ENCODE data around the gene SLC41A3.
"Not testable (repeated sequence)": the region's sequence is repeated elsewhere in the genome, so short reads cannot be mapped to it uniquely, and the experiment has no call there.

SLC41A3 gene

GRCh38 chr3:126053513-126053912 is 30.4 kb downstream of the SLC41A3 start:
- DNase-seq (ENCODE audit: low spot score), result no peak

- no peak for DNase-seq (ENCODE audit: low spot score)
These were observed 31.5 kb downstream of the SLC41A3 start for GRCh38 chr3:126052196-126053058.

DNA sequence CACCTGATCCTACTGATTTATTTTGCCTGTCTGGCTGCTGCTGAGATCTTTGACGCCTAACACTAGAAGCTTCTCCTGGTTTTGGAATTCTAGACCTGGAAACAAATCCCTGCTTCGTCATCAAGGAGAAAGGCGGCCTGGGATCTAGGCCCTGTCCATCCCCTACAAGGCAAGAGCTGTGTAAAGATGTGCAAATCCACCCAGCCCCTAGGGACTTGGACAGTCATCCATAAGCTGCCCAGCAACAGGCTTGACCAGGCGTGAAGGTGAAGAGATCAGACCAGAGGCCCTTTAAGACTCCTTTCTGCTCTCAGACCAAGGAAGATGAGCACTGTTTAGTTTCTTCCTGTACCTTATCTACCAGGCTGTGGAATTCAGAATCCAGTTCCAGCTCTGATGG is 32.2 kb downstream of the SLC41A3 start:
- DNase-seq (ENCODE audit: low spot score), result no peak

- no peak for DNase-seq (ENCODE audit: low spot score)
These were observed 32.7 kb downstream of the SLC41A3 start for GRCh38 chr3:126051234-126051633.

DNA sequence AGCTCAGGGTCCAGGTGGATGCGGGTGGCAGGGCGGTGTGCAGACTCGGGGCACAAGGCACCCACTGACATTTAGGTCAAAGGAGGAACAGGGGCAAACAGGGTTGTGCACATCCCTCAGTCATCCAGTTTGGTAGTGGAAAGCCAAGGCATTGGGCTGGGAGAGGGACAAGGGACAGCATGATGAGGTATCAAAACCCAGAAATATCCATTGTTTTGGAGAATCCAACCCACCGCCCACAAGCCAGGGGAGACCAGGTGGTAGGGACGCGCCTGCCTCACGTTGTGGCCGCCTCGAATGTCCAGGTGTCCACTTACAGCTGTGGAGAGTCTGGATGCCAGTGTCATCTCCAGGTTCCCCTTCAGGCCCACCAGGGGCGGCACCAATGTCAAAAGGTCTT is 33.3 kb downstream of the SLC41A3 start:
- no peak for DNase-seq (ENCODE audit: low spot score)

GRCh38 chr3:126050050-126050392 is 33.9 kb downstream of the SLC41A3 start:
- no peak for DNase-seq (ENCODE audit: low spot score)

GRCh38 chr3:126049289-126050049 is 34.5 kb downstream of the SLC41A3 start:
- no peak for DNase-seq (ENCODE audit: low spot score)

DNA sequence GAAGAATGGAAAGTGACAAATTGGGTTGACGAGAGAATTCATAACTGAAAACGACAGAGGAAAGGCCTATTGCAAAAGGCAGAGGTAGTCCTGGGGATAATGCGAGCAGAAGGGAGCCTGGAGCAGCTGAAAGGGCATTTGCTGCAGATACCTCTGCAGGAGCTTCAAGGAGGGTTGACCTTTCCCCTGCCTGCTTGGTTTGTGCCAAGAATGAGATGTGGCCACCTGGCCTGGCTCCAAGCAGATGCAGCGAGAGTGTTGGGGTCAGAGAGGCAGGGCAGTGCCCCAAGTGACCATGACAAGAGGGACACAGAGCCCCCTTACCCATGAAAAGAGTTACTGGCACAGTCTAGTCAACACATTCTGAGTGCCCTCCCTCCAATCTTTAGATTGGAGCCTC is 43.5 kb downstream of the SLC41A3 start:
- DNase-seq (ENCODE audit: low spot score), result no peak

DNA sequence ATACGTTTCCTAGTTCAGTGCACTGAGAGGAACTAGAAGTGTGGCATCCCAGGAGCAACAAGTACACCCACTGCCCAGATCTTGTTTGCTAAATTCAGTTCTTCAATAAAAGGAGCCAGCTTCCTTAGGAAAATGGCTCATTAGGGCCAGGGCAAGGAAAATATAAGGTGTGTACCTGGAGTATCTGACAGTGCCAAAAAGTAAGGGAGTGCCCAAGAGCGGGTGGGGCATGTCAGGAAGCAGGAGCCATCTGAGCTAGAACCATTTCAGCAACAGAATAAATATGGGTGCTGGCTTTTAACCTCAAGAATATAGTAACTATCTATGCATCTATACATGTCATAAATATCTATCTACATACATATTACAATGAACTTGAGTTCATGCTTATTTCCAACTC is 44.1 kb downstream of the SLC41A3 start:
- DNase-seq (ENCODE audit: low spot score), result no peak

GRCh38 chr3:126038791-126039190 is 45.1 kb downstream of the SLC41A3 start:
- not testable (repeated sequence) for DNase-seq (ENCODE audit: low spot score)

DNA sequence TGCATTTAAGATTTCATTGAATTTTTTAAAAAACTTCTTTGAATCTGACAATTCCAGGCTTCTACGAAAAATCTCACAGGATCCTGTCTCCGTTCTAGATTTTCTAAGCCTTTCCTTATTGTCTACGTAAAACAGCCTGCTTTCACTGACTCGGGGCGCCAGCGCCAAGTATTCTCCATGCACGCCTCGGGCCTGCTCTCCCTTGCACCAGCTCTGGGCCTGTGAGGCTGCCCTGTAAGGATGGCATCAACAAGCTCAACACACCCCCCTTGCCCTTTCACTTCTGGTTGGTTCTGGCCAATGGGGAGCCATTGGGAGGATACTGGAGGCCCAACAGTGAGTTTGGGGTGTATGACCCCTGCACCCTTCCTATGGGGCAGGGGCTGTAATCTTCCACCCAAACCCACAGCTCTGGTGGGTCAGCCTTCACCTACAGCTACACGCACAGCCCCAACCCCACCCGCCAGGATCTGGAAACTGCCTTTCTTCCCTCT is 47.8 kb downstream of the SLC41A3 start:
- DNase-seq (ENCODE audit: low spot score), result no peak

- no peak for DNase-seq (ENCODE audit: low spot score)
These were observed 48.4 kb downstream of the SLC41A3 start for GRCh38 chr3:126035362-126036050.

GRCh38 chr3:126034481-126035361 is 49.2 kb downstream of the SLC41A3 start:
- DNase-seq (ENCODE audit: low spot score), result no peak

DNA sequence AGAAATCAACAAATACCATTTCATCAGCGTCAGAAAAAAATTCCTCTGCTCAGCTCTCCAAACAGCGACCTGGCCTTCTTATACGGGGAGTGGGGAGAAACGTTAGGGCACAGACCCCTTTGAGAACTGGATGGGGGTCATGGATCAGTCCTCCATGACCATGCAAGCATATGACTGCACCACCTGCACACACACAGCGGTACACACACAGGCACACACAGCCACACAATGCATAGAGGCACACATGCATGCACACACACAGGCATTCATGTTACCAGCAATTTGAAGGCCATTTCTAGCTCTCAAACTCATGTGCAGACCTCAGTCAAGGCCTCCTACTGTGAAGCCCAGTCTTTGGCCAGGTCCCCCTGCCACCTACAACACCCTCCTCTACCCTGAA is 50.2 kb downstream of the SLC41A3 start:
- DNase-seq (ENCODE audit: low spot score), result no peak

DNA sequence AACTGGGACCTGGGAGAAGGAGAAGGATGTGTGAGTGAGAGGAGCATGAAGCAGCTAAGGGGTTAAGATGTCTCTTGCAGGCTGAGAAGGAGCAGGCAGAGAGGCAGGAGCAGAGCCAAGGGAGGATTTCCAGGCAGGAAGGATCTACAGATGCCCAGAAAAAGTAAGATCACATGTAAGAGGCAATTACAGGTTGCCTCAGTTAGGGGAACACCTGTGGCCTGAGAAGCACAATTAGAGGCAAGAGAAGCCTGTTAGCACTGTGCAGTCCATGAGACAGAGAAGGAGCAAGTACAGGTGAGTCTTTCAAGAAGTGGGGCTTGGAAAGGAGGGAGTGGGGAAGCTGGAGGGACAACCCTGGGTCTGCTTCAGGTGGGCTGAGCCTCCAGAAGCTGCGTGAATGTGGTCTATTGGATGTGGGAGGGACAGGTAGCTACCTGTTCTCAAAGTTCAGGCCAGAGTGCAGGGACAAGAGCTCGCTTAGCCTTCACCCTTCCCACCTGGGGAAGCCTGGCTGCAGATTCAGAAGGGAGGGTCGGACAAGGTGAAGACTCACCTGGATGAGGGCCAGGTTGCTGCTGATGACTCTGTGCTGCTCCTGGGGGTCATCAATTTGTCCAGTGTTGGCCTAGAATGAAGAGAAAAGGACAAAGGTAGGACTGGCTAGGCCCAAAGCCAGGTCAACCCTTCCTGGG is 50.7 kb downstream of the SLC41A3 start:
- DNase-seq (ENCODE audit: low spot score), result no peak

- no peak for DNase-seq (ENCODE audit: low spot score)
These were observed 51.9 kb downstream of the SLC41A3 start for GRCh38 chr3:126031981-126032471.

- DNase-seq (ENCODE audit: low spot score), result no peak
These were observed 53.5 kb downstream of the SLC41A3 start for GRCh38 chr3:126030455-126030854.

- DNase-seq (ENCODE audit: low spot score), result no peak
These were observed 54.7 kb downstream of the SLC41A3 start for GRCh38 chr3:126029241-126029640.

GRCh38 chr3:126028096-126028495 is 55.8 kb downstream of the SLC41A3 start:
- no peak for DNase-seq (ENCODE audit: low spot score)

DNA sequence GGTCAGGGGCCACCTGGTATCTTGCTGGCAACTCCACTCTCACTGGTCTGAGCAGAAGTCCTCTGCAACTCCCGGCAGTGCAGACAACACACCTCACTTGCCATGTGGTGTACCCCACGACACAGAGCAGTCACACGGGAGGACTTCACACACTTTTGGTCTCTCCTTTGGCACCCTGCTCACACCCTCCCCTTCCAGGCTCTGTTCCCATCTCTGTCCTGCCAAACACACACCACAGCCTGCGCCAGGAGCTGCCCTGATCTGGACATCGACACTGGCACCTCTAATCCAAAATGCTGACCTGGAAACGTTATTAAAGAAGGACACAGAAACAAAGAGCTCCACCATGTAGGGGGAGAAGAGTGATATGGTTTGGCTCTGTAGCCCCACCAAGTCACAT is 57.2 kb downstream of the SLC41A3 start:
- no peak for DNase-seq (ENCODE audit: low spot score)

GRCh38 chr3:126026277-126026751 is 57.6 kb downstream of the SLC41A3 start:
- DNase-seq (ENCODE audit: low spot score), result no peak
